Activated gamma-delta T cell treated with anti-CD3 and anti-CD28 coated beads, Interleukin-2, amount 50 U/mL, for 16 hours (primary cell): ENCODE results near the gene NFATC1.

Experiments used
- DNase-seq: peaks from one replicate; pipeline ENCODE4 v3.0.0-alpha.2; 2020; ENCODE audit warnings: low read depth

Gene NFATC1

GRCh38 chr18:79405019-79405780, 9.5 kb downstream of the NFATC1 start:
- DNase-seq = no peak

- peak; percentile 69 for DNase-seq
Observed at GRCh38 chr18:79405781-79406575, 10.2 kb downstream of the NFATC1 start.

GRCh38 chr18:79406708-79407107, 11.0 kb downstream of the NFATC1 start:
- DNase-seq = no peak

GRCh38 chr18:79409313-79409712, 13.6 kb downstream of the NFATC1 start:
- DNase-seq = no peak

GRCh38 chr18:79410171-79410641, 14.5 kb downstream of the NFATC1 start:
- DNase-seq = no peak

DNA sequence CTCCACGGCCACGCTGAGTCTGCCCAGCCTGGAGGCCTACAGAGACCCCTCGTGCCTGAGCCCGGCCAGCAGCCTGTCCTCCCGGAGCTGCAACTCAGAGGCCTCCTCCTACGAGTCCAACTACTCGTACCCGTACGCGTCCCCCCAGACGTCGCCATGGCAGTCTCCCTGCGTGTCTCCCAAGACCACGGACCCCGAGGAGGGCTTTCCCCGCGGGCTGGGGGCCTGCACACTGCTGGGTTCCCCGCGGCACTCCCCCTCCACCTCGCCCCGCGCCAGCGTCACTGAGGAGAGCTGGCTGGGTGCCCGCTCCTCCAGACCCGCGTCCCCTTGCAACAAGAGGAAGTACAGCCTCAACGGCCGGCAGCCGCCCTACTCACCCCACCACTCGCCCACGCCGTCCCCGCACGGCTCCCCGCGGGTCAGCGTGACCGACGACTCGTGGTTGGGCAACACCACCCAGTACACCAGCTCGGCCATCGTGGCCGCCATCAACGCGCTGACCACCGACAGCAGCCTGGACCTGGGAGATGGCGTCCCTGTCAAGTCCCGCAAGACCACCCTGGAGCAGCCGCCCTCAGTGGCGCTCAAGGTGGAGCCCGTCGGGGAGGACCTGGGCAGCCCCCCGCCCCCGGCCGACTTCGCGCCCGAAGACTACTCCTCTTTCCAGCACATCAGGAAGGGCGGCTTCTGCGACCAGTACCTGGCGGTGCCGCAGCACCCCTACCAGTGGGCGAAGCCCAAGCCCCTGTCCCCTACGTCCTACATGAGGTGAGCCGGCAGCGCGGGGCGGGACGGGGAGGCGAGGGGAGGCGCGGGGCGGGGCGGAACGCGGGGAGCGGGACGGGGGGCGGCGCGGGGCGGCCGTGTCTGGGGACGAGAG, 15.2 kb downstream of the NFATC1 start:
- no peak for DNase-seq

- no peak for DNase-seq
Observed at GRCh38 chr18:79411614-79412526, 16.1 kb downstream of the NFATC1 start.

- no peak for DNase-seq
Observed at GRCh38 chr18:79413025-79413424, 17.3 kb downstream of the NFATC1 start.

GRCh38 chr18:79413426-79413825, 17.7 kb downstream of the NFATC1 start:
- no peak for DNase-seq

- DNase-seq = no peak
Observed at GRCh38 chr18:79413901-79414300, 18.2 kb downstream of the NFATC1 start.

- DNase-seq = no peak
Observed at GRCh38 chr18:79416022-79416676, 20.4 kb downstream of the NFATC1 start.

DNA sequence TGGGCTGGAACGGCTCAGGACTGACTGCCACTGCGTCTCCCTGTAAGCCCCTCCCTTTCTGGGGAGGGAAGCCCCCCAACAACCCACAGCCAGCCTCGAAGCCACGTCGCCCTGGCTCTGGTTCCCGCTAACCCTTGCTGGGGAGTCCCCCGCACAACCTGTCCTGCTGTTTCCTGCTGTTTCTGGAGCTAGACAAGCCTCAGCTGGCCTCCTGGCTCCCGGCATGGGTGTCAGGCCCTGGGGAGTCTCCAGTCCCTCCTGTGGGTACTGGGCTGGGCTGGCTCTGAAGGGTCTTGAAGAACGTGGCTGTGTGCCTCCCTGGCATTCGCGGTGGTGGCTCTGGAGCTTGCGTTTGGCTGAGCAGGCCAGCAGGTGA, 20.9 kb downstream of the NFATC1 start:
- DNase-seq = no peak

GRCh38 chr18:79418236-79418635, 22.5 kb downstream of the NFATC1 start:
- no peak for DNase-seq

DNA sequence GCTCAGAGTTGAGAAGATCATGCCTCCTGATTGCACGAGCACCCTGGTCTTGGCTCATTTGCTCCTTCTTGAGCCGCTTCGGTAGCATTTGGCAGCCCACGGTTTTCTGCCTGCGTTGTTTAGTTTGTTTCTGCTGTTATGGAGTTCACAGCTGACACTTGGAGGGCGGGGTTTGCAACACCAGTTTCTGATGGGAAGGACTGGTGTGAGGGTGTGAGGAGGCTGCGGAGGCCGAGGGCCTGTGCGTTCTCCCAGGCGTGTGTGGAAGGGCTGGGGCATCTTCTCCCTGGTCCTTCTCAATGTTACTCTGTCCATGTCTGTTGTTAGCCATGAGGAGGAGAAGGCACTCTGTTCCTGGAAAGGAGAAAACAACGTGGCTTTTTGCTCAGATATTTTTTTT, 22.9 kb downstream of the NFATC1 start:
- DNase-seq = no peak

DNA sequence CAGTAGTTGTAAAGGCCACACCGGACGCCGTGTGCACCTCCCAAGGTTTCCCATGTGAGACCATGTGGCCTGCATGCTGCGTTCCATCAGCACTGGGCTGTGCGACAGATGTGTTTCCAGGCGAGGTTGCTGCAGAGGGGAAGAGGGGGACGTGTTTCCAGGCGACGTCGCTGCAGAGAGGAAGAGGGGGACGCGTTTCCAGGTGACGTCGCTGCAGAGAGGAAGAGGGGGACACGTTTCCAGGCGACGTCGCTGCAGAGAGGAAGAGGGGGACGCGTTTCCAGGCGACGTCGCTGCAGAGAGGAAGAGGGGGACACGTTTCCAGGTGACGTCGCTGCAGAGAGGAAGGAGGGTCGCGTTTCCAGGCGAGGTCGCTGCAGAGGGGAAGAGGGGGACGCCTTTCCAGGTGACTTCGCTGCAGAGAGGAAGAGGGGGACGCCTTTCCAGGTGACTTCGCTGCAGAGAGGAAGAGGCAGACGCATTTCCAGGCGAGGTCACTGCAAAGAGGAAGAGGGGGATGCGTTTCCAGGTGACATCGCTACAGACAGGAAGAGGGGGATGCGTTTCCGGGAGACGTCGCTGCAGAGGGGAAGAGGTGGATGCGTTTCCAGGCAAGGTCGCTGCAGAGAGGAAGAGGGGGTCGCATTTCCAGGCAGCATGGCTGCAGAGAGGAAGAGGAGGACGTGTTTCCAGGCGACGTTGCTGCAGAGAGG, 24.5 kb downstream of the NFATC1 start:
- no peak for DNase-seq

DNA sequence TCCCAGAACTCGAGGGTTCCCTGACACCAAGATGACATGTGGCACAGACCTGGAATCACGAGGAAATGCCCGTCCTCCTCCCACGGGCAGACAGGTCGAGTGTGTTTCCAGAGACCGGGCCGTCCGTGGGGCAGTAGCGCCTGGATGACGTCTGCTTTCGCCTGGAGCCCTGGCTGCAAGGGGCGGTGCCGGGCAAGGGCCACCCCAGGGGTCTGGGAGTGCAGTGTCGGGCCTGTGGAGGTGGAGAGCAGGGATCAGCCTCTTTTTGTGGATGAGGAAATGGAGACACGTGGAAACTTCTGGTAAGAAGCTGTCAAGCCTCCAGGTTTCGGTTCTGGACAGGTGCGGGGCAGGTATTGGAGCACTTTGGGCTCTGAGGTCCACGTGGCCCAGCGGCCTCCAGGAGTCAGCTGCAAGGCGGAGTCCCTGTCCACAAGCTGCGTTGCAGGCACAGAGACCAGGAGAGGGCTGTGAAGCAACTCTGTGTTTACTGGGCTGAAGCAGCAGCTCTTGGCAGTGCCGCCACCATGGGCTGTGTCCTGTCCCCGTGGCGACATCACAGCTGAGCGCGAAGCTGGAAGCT, 25.6 kb downstream of the NFATC1 start:
- no peak for DNase-seq

DNA sequence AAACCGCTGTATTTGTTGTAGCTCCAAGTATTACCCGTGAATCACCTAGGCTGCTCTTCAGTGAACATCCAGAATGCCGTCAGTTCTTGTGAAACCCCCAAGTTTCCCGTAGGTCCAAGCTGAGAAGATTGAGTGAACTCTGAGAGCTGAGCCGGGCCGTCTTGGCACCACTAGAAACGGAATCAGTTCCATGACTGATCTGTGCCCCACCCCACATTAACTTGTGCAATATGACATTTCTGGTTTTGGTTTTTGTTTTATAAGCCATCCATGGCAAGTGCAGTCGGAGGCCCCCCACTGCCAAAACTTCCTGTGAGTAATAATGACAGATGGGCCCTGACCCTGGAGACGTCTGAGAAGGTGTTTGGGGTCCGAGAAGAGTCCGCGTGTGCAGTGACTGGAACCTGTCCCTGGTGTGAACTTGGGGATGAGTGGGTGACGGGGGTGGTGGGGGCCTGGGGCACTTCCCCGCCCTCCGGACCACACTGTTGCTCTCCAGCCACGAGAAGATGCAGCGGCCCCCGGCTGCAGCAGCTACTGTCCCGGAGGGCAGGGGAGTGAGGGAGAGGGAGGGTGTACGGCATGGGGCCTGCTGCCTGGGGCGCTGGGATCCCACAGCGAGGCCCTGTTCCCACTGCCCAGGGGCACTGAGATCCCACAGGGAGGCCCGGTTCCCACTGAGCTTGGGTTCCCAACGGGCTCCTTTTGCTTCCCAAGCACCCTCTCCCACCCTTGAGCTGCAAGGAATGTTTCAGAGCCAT, 26.5 kb downstream of the NFATC1 start:
- no peak for DNase-seq

DNA sequence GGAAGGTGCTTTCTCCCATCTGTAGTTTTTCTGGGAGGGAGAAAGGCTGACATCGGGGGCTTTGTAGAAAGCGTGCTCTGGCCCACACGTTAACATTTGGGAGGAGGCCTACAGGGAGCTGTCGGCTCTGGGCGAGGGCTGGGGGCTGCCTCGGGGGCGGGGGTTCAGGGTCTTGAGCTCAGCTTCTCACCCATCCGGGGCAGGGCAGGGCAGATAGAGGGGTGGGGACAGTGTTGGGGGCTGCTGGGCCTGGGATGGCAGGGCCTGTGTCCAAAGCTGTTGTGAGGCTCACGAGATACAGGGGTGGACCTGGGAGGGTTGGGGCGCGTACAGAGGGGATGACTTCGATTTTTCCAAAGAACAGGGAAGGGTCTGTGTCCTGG, 27.0 kb downstream of the NFATC1 start:
- no peak for DNase-seq
